PC-3 (cell line): Measurements from ENCODE around the gene GPBP1L1.

ENCODE experiments used
- CTCF ChIP-seq: fragments of 300-600 bp; sonication (generic); conservative IDR thresholded peaks from 2 replicates; pipeline ENCODE4 v1.5.1; 2017; ENCODE audit warnings: antibody characterized with exemption, low read depth, mild to moderate bottlenecking, low read length
- EZH2phosphoT487 ChIP-seq: fragments of 300-600 bp; sonication (generic); IDR thresholded peaks from 2 replicates; pipeline ENCODE4 v1.6.1; 2018; ENCODE audit warnings: mild to moderate bottlenecking, antibody characterized with exemption, low read length, borderline replicate concordance

GRCh38 chr1:45594412-45594811, 91.9 kb downstream of the GPBP1L1 start:
- no peak for TF ChIP-seq EZH2phosphoT487
- no peak for TF ChIP-seq CTCF
